Muscle layer of duodenum (tissue), 2 donors: ENCODE data around the gene GALNS.
"Not testable (repeated sequence)": the region's sequence is repeated elsewhere in the genome, so short reads cannot be mapped to it uniquely, and the experiment has no call there.

Source experiments
- H3K27ac ChIP-seq: one replicate; pipeline ENCODE4 v1.7.0; 2013; ENCODE audit warnings: mild to moderate bottlenecking, low read length
- H3K27me3 ChIP-seq: one replicate; pipeline ENCODE4 v1.7.0; 2013; ENCODE audit warnings: low read depth, mild to moderate bottlenecking, control low read depth, low read length
- H3K36me3 ChIP-seq, 2 donors: one replicate each; pipeline ENCODE4 v1.7.0; 2013; ENCODE audit warnings: low read length in 2 of 2, control low read depth in 1 of 2, mild to moderate bottlenecking in 1 of 2; ENCODE audit not compliant: insufficient read depth in 2 of 2, control insufficient read depth in 1 of 2
- H3K4me1 ChIP-seq, 2 donors: one replicate each; pipeline ENCODE4 v1.7.0; 2013; ENCODE audit warnings: low read length in 2 of 2, mild to moderate bottlenecking in 2 of 2, control low read depth in 1 of 2, moderate library complexity in 1 of 2; ENCODE audit not compliant: insufficient read depth in 2 of 2, control insufficient read depth in 1 of 2
- H3K4me3 ChIP-seq, 2 donors: one replicate each; pipeline ENCODE4 v1.7.0; 2013; ENCODE audit warnings: low read length in 2 of 2, low read depth in 1 of 2, mild to moderate bottlenecking in 1 of 2
- H3K9me3 ChIP-seq, 2 donors: one replicate each; pipeline ENCODE4 v1.7.0; 2013; ENCODE audit warnings: low read length in 2 of 2, control low read depth in 1 of 2, mild to moderate bottlenecking in 1 of 2; ENCODE audit not compliant: control insufficient read depth in 1 of 2
- donor health status: healthy.

Gene GALNS

GRCh38 chr16:88830258-88830657 is 26.5 kb downstream of the GALNS start:
- no peak overlapping the region for H3K4me3 ChIP-seq
- peaks cover 0 to 33% of the 10 kb centered on the region in 2 donors for H3K36me3 ChIP-seq
- no peaks in the 10 kb centered on the region for H3K9me3 ChIP-seq
- no peaks in the 10 kb centered on the region for H3K27me3 ChIP-seq
- no peaks in the 10 kb centered on the region for H3K4me1 ChIP-seq
- H3K27ac ChIP-seq = no peak overlapping the region

- H3K27me3 ChIP-seq = no peaks in the 10 kb centered on the region
- no peaks in the 10 kb centered on the region for H3K4me1 ChIP-seq
- no peak overlapping the region for H3K27ac ChIP-seq
- H3K4me3 ChIP-seq = no peak overlapping the region
- peaks cover 0 to 40% of the 10 kb centered on the region in 2 donors for H3K36me3 ChIP-seq
- no peaks in the 10 kb centered on the region for H3K9me3 ChIP-seq
Measured at GRCh38 chr16:88828711-88829110, 28.0 kb downstream of the GALNS start.

- Histone ChIP-seq H3K27me3 (no peaks in the 10 kb centered on the region), H3K4me1 (no peaks in the 10 kb centered on the region), H3K36me3 (peaks cover 0 to 48% of the 10 kb centered on the region in 2 donors), H3K4me3 (no peak overlapping the region), H3K27ac (no peak overlapping the region), H3K9me3 (no peaks in the 10 kb centered on the region)
Measured at GRCh38 chr16:88827727-88828126, 29.0 kb downstream of the GALNS start.

- Histone ChIP-seq H3K4me1 (no peaks in the 10 kb centered on the region), H3K27ac (no peak overlapping the region), H3K4me3 (no peak overlapping the region), H3K27me3 (no peaks in the 10 kb centered on the region), H3K9me3 (no peaks in the 10 kb centered on the region), H3K36me3 (peaks cover 0 to 63% of the 10 kb centered on the region in 2 donors)
Measured at GRCh38 chr16:88826070-88826840, 30.5 kb downstream of the GALNS start.

GRCh38 chr16:88825146-88825545 is 31.6 kb downstream of the GALNS start:
- H3K36me3 ChIP-seq = peaks cover 0 to 64% of the 10 kb centered on the region in 2 donors
- H3K9me3 ChIP-seq = no peaks in the 10 kb centered on the region
- H3K27ac ChIP-seq = no peak overlapping the region
- no peak overlapping the region for H3K4me3 ChIP-seq
- H3K27me3 ChIP-seq = no peaks in the 10 kb centered on the region
- H3K4me1 ChIP-seq = no peaks in the 10 kb centered on the region

- Histone ChIP-seq H3K9me3 (no peaks in the 10 kb centered on the region), H3K27me3 (no peaks in the 10 kb centered on the region), H3K4me1 (no peaks in the 10 kb centered on the region), H3K4me3 (no peak overlapping the region), H3K27ac (no peak overlapping the region), H3K36me3 (peaks cover 0 to 62% of the 10 kb centered on the region in 2 donors)
Measured at GRCh38 chr16:88824256-88825077, 32.3 kb downstream of the GALNS start.

GRCh38 chr16:88823646-88824045 is 33.1 kb downstream of the GALNS start:
- not testable (repeated sequence) for H3K4me3 ChIP-seq, H3K9me3 ChIP-seq, H3K4me1 ChIP-seq, H3K27me3 ChIP-seq, H3K27ac ChIP-seq
- peaks cover 0 to 57% of the 10 kb centered on the region in 2 donors for H3K36me3 ChIP-seq

GRCh38 chr16:88822281-88823040 is 34.3 kb downstream of the GALNS start:
- H3K4me1 ChIP-seq = no peaks in the 10 kb centered on the region

GRCh38 chr16:88821168-88821850 is 35.4 kb downstream of the GALNS start:
- Histone ChIP-seq H3K36me3 (peaks cover 0 to 37% of the 10 kb centered on the region in 2 donors), H3K4me3 (no peak overlapping the region), H3K9me3 (no peaks in the 10 kb centered on the region), H3K27ac (no peak overlapping the region), H3K4me1 (no peaks in the 10 kb centered on the region), H3K27me3 (no peaks in the 10 kb centered on the region)

More at GRCh38 chr16:88822281-88823040, 34.3 kb downstream of the GALNS start:
- H3K9me3 ChIP-seq = no peaks in the 10 kb centered on the region
- no peak overlapping the region for H3K27ac ChIP-seq
- no peak overlapping the region for H3K4me3 ChIP-seq
- H3K27me3 ChIP-seq = no peaks in the 10 kb centered on the region
- peaks cover 0 to 48% of the 10 kb centered on the region in 2 donors for H3K36me3 ChIP-seq

GRCh38 chr16:88820385-88821025 is 36.2 kb downstream of the GALNS start:
- Histone ChIP-seq H3K4me3 (no peak overlapping the region), H3K36me3 (peaks cover 0 to 36% of the 10 kb centered on the region in 2 donors), H3K4me1 (no peaks in the 10 kb centered on the region), H3K27me3 (no peaks in the 10 kb centered on the region), H3K9me3 (no peaks in the 10 kb centered on the region), H3K27ac (no peak overlapping the region)
